Left ventricle myocardium inferior (tissue), 1 donor: ENCODE measurements around the gene SSR4. TPM values are rescaled to one million over a fixed set of nuclear protein-coding genes. Genes with fewer than 3 reads are reported as not detected.

Experiments used
- DNase-seq: peaks from one replicate; pipeline ENCODE4 v3.0.0-alpha.2; 2020
- H3K27ac ChIP-seq: fragments of 200-600 bp; replicated peaks from 2 replicates; pipeline ENCODE4 v1.8.0; 2021
- H3K27me3 ChIP-seq: fragments of 200-600 bp; 2 replicates; pipeline ENCODE4 v1.8.0; 2021; ENCODE audit warnings: low read depth
- H3K36me3 ChIP-seq: fragments of 200-600 bp; 2 replicates; pipeline ENCODE4 v1.8.0; 2021
- H3K4me1 ChIP-seq: fragments of 200-600 bp; 2 replicates; pipeline ENCODE4 v1.8.0; 2021
- H3K4me3 ChIP-seq: fragments of 200-600 bp; 2 replicates; pipeline ENCODE4 v1.8.0; 2021; ENCODE audit warnings: mild to moderate bottlenecking, moderate library complexity
- H3K9me3 ChIP-seq: fragments of 200-600 bp; replicated peaks from 2 replicates; pipeline ENCODE4 v1.8.0; 2021
- intact Hi-C: fragments of 100-400 bp; cut with micrococcal nuclease; formaldehyde crosslinking; loops from one replicate; pipeline ENCODE4 v1.11.0; 2022
- total RNA-seq: library from RNA; stranded (reverse); fragmentation: NEBNext Ultra II Directional; extraction: Animal tissue kit (Norgen Biotek cat#: 25700); gene quantifications from one replicate; pipeline ENCODE4 v1.2.1, GENCODE V29; 2021
- TF ChIP-seq, protein P1 (sequence below): fragments of 200-600 bp; IDR thresholded peaks from 2 replicates; pipeline ENCODE4 v1.8.0; 2021; ENCODE audit warnings: antibody characterized with exemption, mild to moderate bottlenecking, borderline replicate concordance
- donor health status: DM: no; HTN: yes; CAD: no; lungs with severe emphysema.

The SSR4 gene
- total RNA-seq, 1 donor from 2014 or later: 123 TPM

DNA sequence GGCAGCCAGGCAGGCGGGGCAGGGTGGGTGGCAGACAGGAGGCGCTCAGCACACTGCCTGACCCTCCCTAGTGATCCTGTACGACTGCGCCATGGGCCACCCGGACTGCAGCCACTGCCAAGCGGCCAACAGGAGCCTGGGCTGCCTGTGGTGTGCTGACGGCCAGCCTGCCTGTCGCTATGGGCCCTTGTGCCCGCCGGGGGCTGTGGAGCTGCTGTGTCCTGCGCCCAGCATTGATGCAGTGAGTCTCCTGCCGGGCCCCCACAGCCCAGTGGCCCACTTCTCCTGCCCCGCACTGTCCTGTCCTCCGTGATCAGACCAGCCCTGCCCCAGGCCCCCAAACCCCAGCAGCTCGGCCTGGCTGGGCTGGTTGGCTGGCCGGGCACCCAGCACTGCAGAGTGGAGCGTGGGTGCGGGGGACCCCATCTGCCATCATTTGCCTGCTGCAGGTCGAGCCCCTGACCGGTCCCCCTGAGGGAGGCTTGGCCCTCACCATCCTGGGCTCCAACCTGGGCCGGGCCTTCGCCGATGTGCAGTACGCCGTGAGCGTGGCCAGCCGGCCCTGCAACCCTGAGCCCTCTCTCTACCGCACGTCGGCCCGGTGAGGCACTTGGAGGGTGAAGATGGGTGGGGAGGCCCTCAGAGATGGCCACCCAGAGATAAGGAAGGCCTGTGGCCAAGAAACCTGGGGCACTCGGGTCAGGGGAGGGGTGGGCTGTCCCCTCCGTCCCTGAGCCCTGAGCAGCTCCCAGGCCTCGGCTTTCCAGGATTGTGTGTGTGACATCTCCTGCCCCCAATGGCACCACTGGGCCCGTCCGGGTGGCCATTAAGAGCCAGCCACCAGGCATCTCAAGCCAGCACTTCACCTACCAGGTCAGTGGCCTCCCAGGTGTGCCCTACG lies 22.8 kb upstream of the SSR4 start:
- no peaks in the 10 kb centered on the region for H3K9me3 ChIP-seq
- intact Hi-C loops: no loop called here
- no peak overlapping the region for H3K4me3 ChIP-seq
- no peak overlapping the region for H3K27ac ChIP-seq
- H3K4me1 ChIP-seq: no peaks in the 10 kb centered on the region
- no peak for DNase-seq
- H3K27me3 ChIP-seq: no peaks in the 10 kb centered on the region
- H3K36me3 ChIP-seq: no peaks in the 10 kb centered on the region
- TF ChIP-seq, protein P1, sequence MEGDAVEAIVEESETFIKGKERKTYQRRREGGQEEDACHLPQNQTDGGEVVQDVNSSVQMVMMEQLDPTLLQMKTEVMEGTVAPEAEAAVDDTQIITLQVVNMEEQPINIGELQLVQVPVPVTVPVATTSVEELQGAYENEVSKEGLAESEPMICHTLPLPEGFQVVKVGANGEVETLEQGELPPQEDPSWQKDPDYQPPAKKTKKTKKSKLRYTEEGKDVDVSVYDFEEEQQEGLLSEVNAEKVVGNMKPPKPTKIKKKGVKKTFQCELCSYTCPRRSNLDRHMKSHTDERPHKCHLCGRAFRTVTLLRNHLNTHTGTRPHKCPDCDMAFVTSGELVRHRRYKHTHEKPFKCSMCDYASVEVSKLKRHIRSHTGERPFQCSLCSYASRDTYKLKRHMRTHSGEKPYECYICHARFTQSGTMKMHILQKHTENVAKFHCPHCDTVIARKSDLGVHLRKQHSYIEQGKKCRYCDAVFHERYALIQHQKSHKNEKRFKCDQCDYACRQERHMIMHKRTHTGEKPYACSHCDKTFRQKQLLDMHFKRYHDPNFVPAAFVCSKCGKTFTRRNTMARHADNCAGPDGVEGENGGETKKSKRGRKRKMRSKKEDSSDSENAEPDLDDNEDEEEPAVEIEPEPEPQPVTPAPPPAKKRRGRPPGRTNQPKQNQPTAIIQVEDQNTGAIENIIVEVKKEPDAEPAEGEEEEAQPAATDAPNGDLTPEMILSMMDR: no peak

DNA sequence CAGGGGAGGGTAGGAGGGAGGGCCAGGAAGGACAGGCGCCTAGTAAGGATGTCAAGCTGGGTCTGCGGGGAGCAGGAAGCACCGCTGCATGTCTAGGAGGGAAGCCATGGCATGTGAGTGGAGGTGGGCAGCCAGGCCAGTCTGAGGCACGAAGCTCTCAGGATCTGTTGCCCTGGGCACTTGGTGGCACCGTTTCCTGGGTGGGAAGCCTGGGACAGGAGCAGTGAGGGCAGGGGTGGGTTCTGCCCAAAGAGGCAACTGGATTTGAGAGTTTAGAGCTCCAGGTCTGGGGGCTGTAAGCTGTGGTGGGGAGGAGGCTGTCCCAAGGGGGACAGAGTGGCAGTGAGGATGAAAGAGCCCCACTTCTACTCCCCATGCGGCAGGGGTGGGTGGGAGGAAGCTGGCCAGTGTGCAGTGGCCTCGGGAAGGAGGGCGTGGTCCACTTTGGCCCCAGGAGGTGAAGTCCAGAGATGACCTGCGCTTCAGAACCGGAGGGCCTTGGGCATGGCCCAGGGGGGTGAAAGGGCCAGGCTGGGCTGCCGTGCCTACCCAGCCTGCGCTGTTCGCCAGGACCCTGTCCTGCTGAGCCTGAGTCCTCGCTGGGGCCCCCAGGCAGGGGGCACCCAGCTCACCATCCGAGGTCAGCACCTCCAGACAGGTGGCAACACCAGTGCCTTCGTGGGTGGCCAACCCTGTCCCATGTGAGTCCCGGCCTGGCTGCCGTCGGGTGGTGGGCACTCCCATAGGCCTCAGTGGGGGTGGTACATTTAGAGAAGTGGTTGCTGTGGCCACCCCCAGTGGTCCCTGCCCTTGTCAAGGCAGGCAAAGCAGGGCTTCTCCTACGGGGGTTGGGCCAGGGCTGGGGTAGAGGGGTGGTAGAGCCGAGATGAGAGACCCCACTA lies 21.9 kb upstream of the SSR4 start:
- TF ChIP-seq, protein P1: no peak
- Histone ChIP-seq H3K4me1 (no peaks in the 10 kb centered on the region), H3K36me3 (no peaks in the 10 kb centered on the region), H3K4me3 (no peak overlapping the region), H3K27me3 (no peaks in the 10 kb centered on the region), H3K27ac (no peak overlapping the region), H3K9me3 (no peaks in the 10 kb centered on the region)
- no peak for DNase-seq
- intact Hi-C loops: no loop called here

DNA sequence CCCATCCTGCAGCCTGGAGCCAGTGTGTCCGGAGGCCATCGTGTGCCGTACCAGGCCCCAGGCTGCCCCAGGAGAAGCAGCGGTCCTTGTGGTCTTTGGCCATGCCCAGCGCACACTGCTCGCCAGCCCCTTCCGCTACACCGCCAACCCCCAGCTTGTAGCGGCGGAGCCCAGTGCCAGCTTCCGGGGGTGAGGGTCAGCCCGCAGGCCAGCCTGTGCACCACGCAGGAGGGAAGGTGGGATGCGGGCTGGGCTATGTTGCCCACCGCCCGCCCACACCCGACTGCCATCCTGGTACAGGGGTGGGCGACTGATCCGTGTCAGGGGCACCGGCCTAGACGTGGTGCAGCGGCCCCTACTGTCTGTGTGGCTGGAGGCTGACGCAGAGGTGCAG lies 21.3 kb upstream of the SSR4 start:
- Histone ChIP-seq H3K36me3 (no peaks in the 10 kb centered on the region), H3K27me3 (no peaks in the 10 kb centered on the region), H3K4me3 (no peak overlapping the region), H3K4me1 (no peaks in the 10 kb centered on the region), H3K27ac (no peak overlapping the region), H3K9me3 (no peaks in the 10 kb centered on the region)
- TF ChIP-seq, protein P1: no peak
- intact Hi-C loops: no loop called here
- no peak for DNase-seq

DNA sequence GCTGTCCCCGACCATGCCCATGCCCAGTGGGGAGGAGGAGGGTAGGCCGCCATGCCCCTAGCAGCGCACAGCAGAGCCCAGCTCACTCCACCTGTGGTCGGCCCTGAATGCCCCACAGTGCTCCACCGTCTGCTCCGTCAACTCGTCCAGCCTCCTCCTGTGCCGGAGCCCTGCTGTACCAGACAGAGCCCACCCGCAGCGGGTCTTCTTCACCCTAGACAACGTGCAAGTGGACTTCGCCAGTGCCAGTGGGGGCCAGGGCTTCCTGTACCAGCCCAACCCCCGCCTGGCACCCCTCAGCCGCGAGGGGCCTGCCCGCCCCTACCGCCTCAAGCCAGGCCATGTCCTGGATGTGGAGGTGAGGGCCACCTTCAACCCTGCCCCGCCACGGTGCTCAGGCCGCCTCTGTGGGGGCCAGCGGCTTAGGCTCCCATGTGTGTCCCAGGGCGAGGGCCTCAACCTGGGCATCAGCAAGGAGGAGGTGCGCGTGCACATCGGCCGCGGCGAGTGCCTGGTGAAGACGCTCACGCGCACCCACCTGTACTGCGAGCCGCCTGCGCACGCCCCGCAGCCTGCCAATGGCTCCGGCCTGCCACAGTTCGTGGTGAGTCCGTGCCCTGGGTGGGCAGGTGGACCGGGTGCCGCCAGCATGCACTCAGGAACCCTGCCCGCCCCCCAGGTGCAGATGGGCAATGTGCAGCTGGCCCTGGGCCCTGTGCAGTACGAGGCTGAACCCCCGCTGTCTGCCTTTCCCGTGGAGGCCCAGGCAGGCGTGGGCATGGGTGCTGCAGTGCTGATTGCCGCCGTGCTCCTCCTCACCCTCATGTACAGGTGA lies 20.5 kb upstream of the SSR4 start:
- Histone ChIP-seq H3K4me1 (no peaks in the 10 kb centered on the region), H3K4me3 (no peak overlapping the region), H3K36me3 (no peaks in the 10 kb centered on the region), H3K9me3 (no peaks in the 10 kb centered on the region), H3K27ac (no peak overlapping the region), H3K27me3 (no peaks in the 10 kb centered on the region)
- DNase-seq: peak; percentile 3
- intact Hi-C loops: no loop called here
- TF ChIP-seq, protein P1: no peak
